Measurements from ENCODE around the gene DNAJA3. TPM values are rescaled to one million over a fixed set of nuclear protein-coding genes. Genes with fewer than 3 reads are reported as not detected.
A peak's percentile ranks its signal among the peaks of the same experiment; 100 is the strongest.

DNAJA3 gene
- total and polyA plus RNA-seq, 7 donors: 68.0 to 110 (median 81.9) TPM

DNA sequence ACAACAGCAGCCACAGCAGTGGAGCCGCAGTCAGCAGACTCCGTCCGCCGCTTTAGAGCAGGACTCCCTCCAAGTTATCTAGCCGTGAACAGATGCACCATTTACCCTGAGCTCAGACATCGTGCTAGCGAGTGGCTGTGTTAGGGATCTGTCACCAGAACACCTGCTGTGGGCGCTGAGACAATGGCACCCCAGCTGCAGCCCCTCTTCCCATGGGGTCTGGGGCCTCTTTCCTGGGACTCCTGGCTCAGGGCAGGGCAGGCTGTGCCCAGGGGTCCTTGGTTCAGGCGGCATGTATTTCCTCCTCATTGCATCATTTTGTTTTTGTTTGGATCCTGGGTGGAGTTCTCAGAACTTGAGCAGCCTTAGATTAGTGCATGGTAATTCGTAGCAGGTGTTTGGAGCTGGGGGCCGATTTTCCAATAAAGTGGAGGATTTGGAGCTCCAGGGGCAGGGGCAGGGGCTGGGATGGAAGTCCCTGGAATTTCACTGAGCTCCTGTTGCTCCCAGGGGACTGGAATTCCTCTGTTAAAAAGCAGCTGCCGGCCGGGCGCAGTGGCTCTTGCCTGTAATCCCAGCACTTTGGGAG lies 25.4 kb downstream of the DNAJA3 start:
- no peak for TF ChIP-seq CTCF (IDR thresholded peaks at IDR 0.05)
- Histone ChIP-seq H3K27ac (no peak overlapping the region), H3K4me1 (no peaks in the 10 kb centered on the region), H3K27me3 (ENCODE audit: insufficient read depth in 3 of 3, low read length in 2 of 3) (no peaks in the 10 kb centered on the region), H3K36me3 (ENCODE audit: insufficient read depth in 1 of 2, low read depth in 1 of 2) (peaks cover 13 to 97% of the 10 kb centered on the region in 2 donors), H3K4me3 (no peak overlapping the region), H3K9me3 (no peaks in the 10 kb centered on the region)
- WGBS, 3 donors: 57 to 64% (median 60%) methylated on average over 14 of the region's 14 CpGs
- ATAC-seq: no peak
- intact Hi-C loops (cut with DNase I): no loop called here
- no peak for DNase-seq

- intact Hi-C loops (cut with DNase I): no loop called here
- H3K27ac ChIP-seq: no peak overlapping the region
- no peaks in the 10 kb centered on the region for H3K4me1 ChIP-seq
- H3K36me3 ChIP-seq (ENCODE audit: insufficient read depth in 1 of 2, low read depth in 1 of 2): peaks cover 13 to 97% of the 10 kb centered on the region in 2 donors
- no peak overlapping the region for H3K4me3 ChIP-seq
- H3K9me3 ChIP-seq: no peaks in the 10 kb centered on the region
- DNase-seq: no peak
- no peaks in the 10 kb centered on the region for H3K27me3 ChIP-seq (ENCODE audit: insufficient read depth in 3 of 3, low read length in 2 of 3)
- TF ChIP-seq CTCF (IDR thresholded peaks at IDR 0.05): no peak
- peak; percentile 22 to 67 (median 54) for ATAC-seq
- 96 to 99% (median 97%) methylated on average over 5 of the region's 5 CpGs for WGBS, 3 donors
Observed at GRCh38 chr16:4452674-4453073, 27.0 kb downstream of the DNAJA3 start.

DNA sequence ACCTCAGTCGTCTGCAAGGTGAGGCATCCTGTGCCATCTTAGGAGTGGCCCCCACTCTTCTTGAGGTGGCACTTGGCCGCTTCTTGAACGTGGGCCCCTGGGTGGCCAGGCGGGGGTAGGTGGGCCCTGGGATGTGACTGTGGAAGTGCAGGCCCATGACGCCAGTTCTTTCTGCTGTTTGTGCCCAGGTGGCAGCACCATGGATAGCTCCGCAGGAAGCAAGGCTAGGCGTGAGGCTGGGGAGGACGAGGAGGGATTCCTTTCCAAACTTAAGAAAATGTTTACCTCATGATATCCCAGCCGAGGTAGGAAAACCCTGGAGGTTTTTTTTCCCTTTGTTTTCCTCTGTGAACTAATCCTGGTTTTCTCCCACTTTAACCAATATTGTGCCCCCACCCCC lies 29.0 kb downstream of the DNAJA3 start:
- WGBS, 3 donors: 73 to 80% (median 74%) methylated on average over 9 of the region's 9 CpGs
- Histone ChIP-seq H3K4me3 (no peak overlapping the region), H3K4me1 (no peaks in the 10 kb centered on the region), H3K36me3 (ENCODE audit: insufficient read depth in 1 of 2, low read depth in 1 of 2) (peaks cover 8 to 97% of the 10 kb centered on the region in 2 donors), H3K27me3 (ENCODE audit: insufficient read depth in 3 of 3, low read length in 2 of 3) (no peaks in the 10 kb centered on the region), H3K9me3 (no peaks in the 10 kb centered on the region), H3K27ac (no peak overlapping the region)
- intact Hi-C loops (cut with DNase I): no loop called here
- no peak for TF ChIP-seq CTCF (IDR thresholded peaks at IDR 0.05)
- peak in 1 of 2 donors; percentile 28 for DNase-seq
- ATAC-seq: no peak

DNA sequence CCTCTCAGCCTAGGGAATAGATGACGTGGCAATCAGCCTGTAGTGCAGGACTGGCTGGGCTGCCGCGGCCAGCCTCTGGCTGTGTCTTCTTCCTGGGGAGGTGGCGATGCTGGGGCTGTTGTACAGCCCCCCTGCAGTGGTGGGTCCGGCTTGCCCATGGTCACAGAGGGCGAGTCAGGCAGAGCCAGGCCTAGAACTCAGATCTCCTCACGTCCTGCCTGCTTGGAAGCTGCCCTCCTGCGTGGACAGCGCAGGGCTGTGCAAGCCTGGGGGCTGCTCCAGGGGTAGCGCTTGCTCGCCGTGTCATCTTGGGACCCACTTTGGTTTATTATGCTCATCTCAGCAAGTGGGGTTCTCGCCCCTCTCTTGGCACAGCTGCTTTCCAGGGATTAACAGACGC lies 29.4 kb downstream of the DNAJA3 start:
- no peak for TF ChIP-seq CTCF (IDR thresholded peaks at IDR 0.05)
- WGBS, 3 donors: 86 to 89% (median 89%) methylated on average over 14 of the region's 14 CpGs
- no peaks in the 10 kb centered on the region for H3K9me3 ChIP-seq
- H3K4me1 ChIP-seq: no peaks in the 10 kb centered on the region
- H3K4me3 ChIP-seq: no peak overlapping the region
- H3K36me3 ChIP-seq (ENCODE audit: insufficient read depth in 1 of 2, low read depth in 1 of 2): peaks cover 8 to 97% of the 10 kb centered on the region in 2 donors
- DNase-seq: no peak
- intact Hi-C loops (cut with DNase I): no loop called here
- H3K27ac ChIP-seq: no peak overlapping the region
- no peaks in the 10 kb centered on the region for H3K27me3 ChIP-seq (ENCODE audit: insufficient read depth in 3 of 3, low read length in 2 of 3)
- ATAC-seq: no peak

- no peaks in the 10 kb centered on the region for H3K27me3 ChIP-seq (ENCODE audit: insufficient read depth in 3 of 3, low read length in 2 of 3)
- H3K27ac ChIP-seq: no peak overlapping the region
- DNase-seq (no peak), ATAC-seq (no peak)
- no peak overlapping the region for H3K4me3 ChIP-seq
- H3K36me3 ChIP-seq (ENCODE audit: insufficient read depth in 1 of 2, low read depth in 1 of 2): peaks cover 8 to 97% of the 10 kb centered on the region in 2 donors
- intact Hi-C loops (cut with DNase I): no loop called here
- H3K9me3 ChIP-seq: no peaks in the 10 kb centered on the region
- TF ChIP-seq CTCF (IDR thresholded peaks at IDR 0.05): no peak
- H3K4me1 ChIP-seq: no peaks in the 10 kb centered on the region
- 55 to 63% (median 58%) methylated on average over 10 of the region's 10 CpGs for WGBS, 3 donors
Observed at GRCh38 chr16:4455951-4456350, 30.3 kb downstream of the DNAJA3 start.

Measured in psoas muscle (tissue), 8 donors.